ENCODE results near the gene PCBP3.

The PCBP3 gene

GRCh38 chr21:45945868-45946210, 302.3 kb downstream of the PCBP3 start:
- TF ChIP-seq CTCF (IDR thresholded peaks at IDR 0.05) (no peak), ZFX (IDR thresholded peaks at IDR 0.05; ENCODE audit: borderline replicate concordance) (no peak)
- no peak overlapping the region for H3K27ac ChIP-seq

GRCh38 chr21:45947296-45947695, 303.8 kb downstream of the PCBP3 start:
- no peak for TF ChIP-seq ZFX (IDR thresholded peaks at IDR 0.05; ENCODE audit: borderline replicate concordance)
- TF ChIP-seq CTCF (IDR thresholded peaks at IDR 0.05) = no peak
- no peak overlapping the region for H3K27ac ChIP-seq

GRCh38 chr21:45947716-45948255, 304.3 kb downstream of the PCBP3 start:
- TF ChIP-seq ZFX (IDR thresholded peaks at IDR 0.05; ENCODE audit: borderline replicate concordance) (no peak), CTCF (IDR thresholded peaks at IDR 0.05) (no peak)

GRCh38 chr21:45948576-45949141, 305.1 kb downstream of the PCBP3 start:
- H3K27ac ChIP-seq = no peak overlapping the region
- TF ChIP-seq CTCF (IDR thresholded peaks at IDR 0.05) = no peak
- no peak for TF ChIP-seq ZFX (IDR thresholded peaks at IDR 0.05; ENCODE audit: borderline replicate concordance)

More at GRCh38 chr21:45947716-45948255, 304.3 kb downstream of the PCBP3 start:
- no peak overlapping the region for H3K27ac ChIP-seq

- TF ChIP-seq ZFX (IDR thresholded peaks at IDR 0.05; ENCODE audit: borderline replicate concordance) = no peak
- TF ChIP-seq CTCF (IDR thresholded peaks at IDR 0.05) = no peak
- no peak overlapping the region for H3K27ac ChIP-seq
Observed at GRCh38 chr21:45949928-45950739, 306.6 kb downstream of the PCBP3 start.

- TF ChIP-seq CTCF (IDR thresholded peaks at IDR 0.05) = no peak
- H3K27ac ChIP-seq = no peak overlapping the region
Observed at GRCh38 chr21:45950740-45951515, 307.4 kb downstream of the PCBP3 start.

Measured in 22Rv1 (cell line).